Progenitor cell of endocrine pancreas (in vitro differentiated cells): ENCODE measurements around the gene UBE2L5. TPM values are rescaled to one million over a fixed set of nuclear protein-coding genes. Genes with fewer than 3 reads are reported as not detected.
"Not testable (repeated sequence)": the region's sequence is repeated elsewhere in the genome, so short reads cannot be mapped to it uniquely, and the experiment has no call there.

Experiments
- DNase-seq: peaks from one replicate; pipeline ENCODE4 v3.0.0; 2021; ENCODE audit warnings: low spot score; ENCODE audit not compliant: unreplicated experiment
- H3K27ac Mint-ChIP-seq: 2 replicates; pipeline ENCODE4 v1.8.0; 2021; ENCODE audit warnings: mild to moderate bottlenecking, moderate library complexity, mixed read lengths
- H3K27me3 Mint-ChIP-seq: 2 replicates; pipeline ENCODE4 v1.8.0; 2021; ENCODE audit warnings: mixed read lengths
- H3K36me3 Mint-ChIP-seq: 2 replicates; pipeline ENCODE4 v1.8.0; 2022; ENCODE audit warnings: mixed read lengths; ENCODE audit not compliant: insufficient read depth
- H3K4me1 Mint-ChIP-seq: 2 replicates; pipeline ENCODE4 v1.8.0; 2021; ENCODE audit warnings: low read depth, mixed read lengths
- H3K4me3 Mint-ChIP-seq: 2 replicates; pipeline ENCODE4 v1.8.0; 2021; ENCODE audit warnings: low read depth, mild to moderate bottlenecking, moderate library complexity, mixed read lengths
- H3K9me3 Mint-ChIP-seq: 2 replicates; pipeline ENCODE4 v1.8.0; 2021; ENCODE audit warnings: low read depth, mixed read lengths
- CTCF ChIP-seq: fragments of 200-600 bp; sonication (generic); IDR thresholded peaks from one replicate; pipeline ENCODE4 v1.5.0; 2021; ENCODE audit warnings: antibody characterized with exemption, mild to moderate bottlenecking; ENCODE audit not compliant: unreplicated experiment
- total RNA-seq: library from RNA; stranded (reverse); gene quantifications from 2 replicates; pipeline ENCODE4 v1.2.1, GENCODE V29; 2021

Gene UBE2L5
- total RNA-seq, 1 donor from 2014 or later: not detected

- peak; percentile 31 for TF ChIP-seq CTCF
- H3K9me3 Mint-ChIP-seq: no peaks in the 10 kb centered on the region
- no peak overlapping the region for H3K4me3 Mint-ChIP-seq
- H3K27me3 Mint-ChIP-seq: no peaks in the 10 kb centered on the region
- peaks cover 1% of the 10 kb centered on the region for H3K36me3 Mint-ChIP-seq
- DNase-seq: no peak
- H3K27ac Mint-ChIP-seq: no peak overlapping the region
- H3K4me1 Mint-ChIP-seq: peaks cover 1% of the 10 kb centered on the region
These were observed 31.4 kb downstream of the UBE2L5 start for GRCh38 chr13:30453727-30454126.

GRCh38 chr13:30454991-30455390 lies 32.7 kb downstream of the UBE2L5 start:
- H3K27me3 Mint-ChIP-seq: no peaks in the 10 kb centered on the region
- H3K27ac Mint-ChIP-seq: no peak overlapping the region
- peaks cover 3% of the 10 kb centered on the region for H3K36me3 Mint-ChIP-seq
- no peak for DNase-seq
- peaks cover 6% of the 10 kb centered on the region for H3K4me1 Mint-ChIP-seq
- TF ChIP-seq CTCF: no peak
- no peaks in the 10 kb centered on the region for H3K9me3 Mint-ChIP-seq
- H3K4me3 Mint-ChIP-seq: no peak overlapping the region

GRCh38 chr13:30456290-30456689 lies 34.0 kb downstream of the UBE2L5 start:
- no peak for TF ChIP-seq CTCF
- H3K9me3 Mint-ChIP-seq: no peaks in the 10 kb centered on the region
- peaks cover 4% of the 10 kb centered on the region for H3K36me3 Mint-ChIP-seq
- no peak for DNase-seq
- H3K4me1 Mint-ChIP-seq: peaks cover 6% of the 10 kb centered on the region
- H3K27ac Mint-ChIP-seq: peak overlapping the region; percentile 17
- no peak overlapping the region for H3K4me3 Mint-ChIP-seq
- no peaks in the 10 kb centered on the region for H3K27me3 Mint-ChIP-seq

- H3K27ac Mint-ChIP-seq: peak overlapping the region; percentile 47
- H3K4me3 Mint-ChIP-seq: no peak overlapping the region
- TF ChIP-seq CTCF: no peak
- no peak for DNase-seq
- no peaks in the 10 kb centered on the region for H3K27me3 Mint-ChIP-seq
- H3K36me3 Mint-ChIP-seq: peaks cover 11% of the 10 kb centered on the region
- H3K9me3 Mint-ChIP-seq: no peaks in the 10 kb centered on the region
- H3K4me1 Mint-ChIP-seq: peaks cover 13% of the 10 kb centered on the region
These were observed 35.1 kb downstream of the UBE2L5 start for GRCh38 chr13:30457306-30457891.

GRCh38 chr13:30461279-30462066 lies 39.2 kb downstream of the UBE2L5 start:
- TF ChIP-seq CTCF: peak; percentile 35
- not testable (repeated sequence) for H3K27ac Mint-ChIP-seq, H3K4me3 Mint-ChIP-seq, H3K27me3 Mint-ChIP-seq, H3K9me3 Mint-ChIP-seq, DNase-seq
- H3K4me1 Mint-ChIP-seq: peaks cover 26% of the 10 kb centered on the region
- peaks cover 15% of the 10 kb centered on the region for H3K36me3 Mint-ChIP-seq
